Fibroblast of lung (primary cell): ENCODE measurements around the gene REEP2. TPM values are rescaled to one million over a fixed set of nuclear protein-coding genes. Genes with fewer than 3 reads are reported as not detected.

Source experiments
- DNase-seq, 2 donors: peaks; one replicate each; pipeline versions ENCODE4 v3.0.0 to v3.0.0-alpha.2; 2010; ENCODE audit warnings: low read depth in 2 of 2
- H2AFZ ChIP-seq: 2 replicates; pipeline ENCODE4 v1.5.1; 2012; ENCODE audit warnings: low read length, control low read depth, inconsistent platforms
- H3K27ac ChIP-seq: 2 replicates; pipeline ENCODE4 v1.5.1; 2011; ENCODE audit warnings: low read length, control low read depth; ENCODE audit not compliant: insufficient read depth
- H3K27me3 ChIP-seq: 2 replicates; pipeline ENCODE4 v1.5.1; 2011; ENCODE audit warnings: mild to moderate bottlenecking, low read length; ENCODE audit not compliant: control insufficient read depth, insufficient read depth
- H3K36me3 ChIP-seq: 2 replicates; pipeline ENCODE4 v1.5.1; 2011; ENCODE audit warnings: low read length; ENCODE audit not compliant: control insufficient read depth, insufficient read depth
- H3K4me1 ChIP-seq: 2 replicates; pipeline ENCODE4 v1.5.1; 2011; ENCODE audit warnings: low read length; ENCODE audit not compliant: control insufficient read depth, insufficient read depth; ENCODE audit errors: extremely low read depth
- H3K4me2 ChIP-seq: 2 replicates; pipeline ENCODE4 v1.5.1; 2011; ENCODE audit warnings: low read length, control low read depth; ENCODE audit not compliant: insufficient read depth; ENCODE audit errors: extremely low read depth
- H3K4me3 ChIP-seq, 4 experiments: fragments of 200-600 bp in 1 of 4; sonication (generic) in 1 of 4; replicated peaks in 1 of 4; 2 replicates each; pipeline ENCODE4 v1.5.1; 2011 to 2016; ENCODE audit warnings: low read length in 4 of 4, low read depth in 3 of 4, mild to moderate bottlenecking in 3 of 4, control low read depth in 2 of 4, inconsistent platforms in 1 of 4, mixed read lengths in 1 of 4; ENCODE audit not compliant: insufficient read depth in 1 of 4; ENCODE audit errors: control extremely low read depth in 1 of 4
- H3K79me2 ChIP-seq: 2 replicates; pipeline ENCODE4 v1.5.1; 2012; ENCODE audit warnings: mild to moderate bottlenecking, low read length, inconsistent platforms; ENCODE audit not compliant: control insufficient read depth, insufficient read depth
- H3K9ac ChIP-seq: 2 replicates; pipeline ENCODE4 v1.5.1; 2011; ENCODE audit warnings: mild to moderate bottlenecking, low read length, control low read depth; ENCODE audit not compliant: insufficient read depth
- H3K9me3 ChIP-seq: 2 replicates; pipeline ENCODE4 v1.5.1; 2012; ENCODE audit warnings: low read depth, low read length; ENCODE audit not compliant: control insufficient read depth, insufficient read depth
- H4K20me1 ChIP-seq: 2 replicates; pipeline ENCODE4 v1.5.1; 2011; ENCODE audit warnings: low read length; ENCODE audit not compliant: control insufficient read depth, insufficient read depth; ENCODE audit errors: extremely low read depth
- CTCF ChIP-seq, 2 donors: IDR thresholded peaks in 1 of 2; conservative IDR thresholded peaks in 1 of 2; 1 replicate in 1 of 2; 2 replicates in 1 of 2; pipeline ENCODE4 v1.5.1; 2011 to 2012; ENCODE audit warnings: low read length in 2 of 2, control low read depth in 1 of 2, inconsistent platforms in 1 of 2, low read depth in 1 of 2, mild to moderate bottlenecking in 1 of 2
- EZH2 ChIP-seq: IDR thresholded peaks from 2 replicates; pipeline ENCODE4 v1.5.1; 2012; ENCODE audit warnings: low read length, control low read depth, mild to moderate bottlenecking; ENCODE audit errors: missing control alignments
- polyA plus RNA-seq, 2 donors: library from polyadenylated mRNA; depleted of rRNA in 1 of 2; stranded (reverse) in 1 of 2; unstranded in 1 of 2; fragments of >200 nt; gene quantifications; 2 replicates each; pipeline ENCODE4 v1.2.1, GENCODE V29; 2011 to 2012; ENCODE audit warnings: missing spikeins in 1 of 2
- total RNA-seq: library from RNA; depleted of rRNA; stranded (reverse); fragments of >200 nt; gene quantifications from 2 replicates; pipeline ENCODE4 v1.2.1, GENCODE V29; 2014

The REEP2 gene
- total and polyA plus RNA-seq, 2 donors (not counting 1 experiment from before 2014, with no cell fraction given) = 6.1 to 14.4 TPM

- Histone ChIP-seq H3K9ac (no peak overlapping the region), H3K27ac (no peak overlapping the region), H3K4me3 (no peak overlapping the region), H4K20me1 (no peaks in the 10 kb centered on the region), H3K9me3 (no peaks in the 10 kb centered on the region), H3K27me3 (no peaks in the 10 kb centered on the region), H3K36me3 (peaks cover 9% of the 10 kb centered on the region), H2AFZ (no peak overlapping the region), H3K4me1 (no peaks in the 10 kb centered on the region), H3K79me2 (peaks cover 16% of the 10 kb centered on the region), H3K4me2 (no peak overlapping the region)
- DNase-seq = peak; percentile 80 to 83
- TF ChIP-seq CTCF (conservative IDR thresholded peaks at IDR 0.05 in 1 of 2, IDR thresholded peaks at IDR 0.05 in 1 of 2; ENCODE audit: low read depth in 1 of 2, low read length in 2 of 2) (no peak), EZH2 (no peak)
Measured at GRCh38 chr5:138469540-138470321, 30.9 kb downstream of the REEP2 start.

GRCh38 chr5:138470322-138471051, 31.6 kb downstream of the REEP2 start:
- Histone ChIP-seq H3K36me3 (peaks cover 9% of the 10 kb centered on the region), H3K4me3 (no peak overlapping the region), H3K9ac (no peak overlapping the region), H3K4me1 (no peaks in the 10 kb centered on the region), H4K20me1 (no peaks in the 10 kb centered on the region), H3K27me3 (no peaks in the 10 kb centered on the region), H2AFZ (no peak overlapping the region), H3K27ac (no peak overlapping the region), H3K4me2 (no peak overlapping the region), H3K79me2 (peaks cover 16% of the 10 kb centered on the region), H3K9me3 (no peaks in the 10 kb centered on the region)
- no peak for TF ChIP-seq EZH2
- no peak for TF ChIP-seq CTCF (conservative IDR thresholded peaks at IDR 0.05 in 1 of 2, IDR thresholded peaks at IDR 0.05 in 1 of 2; ENCODE audit: low read depth in 1 of 2, low read length in 2 of 2)
- peak in 1 of 2 donors; percentile 82 for DNase-seq

- Histone ChIP-seq H3K79me2 (peaks cover 11% of the 10 kb centered on the region), H3K36me3 (peaks cover 9% of the 10 kb centered on the region), H3K27ac (no peak overlapping the region), H3K4me1 (no peaks in the 10 kb centered on the region), H3K27me3 (no peaks in the 10 kb centered on the region), H3K9ac (no peak overlapping the region), H3K4me3 (no peak overlapping the region), H3K9me3 (no peaks in the 10 kb centered on the region), H4K20me1 (no peaks in the 10 kb centered on the region), H3K4me2 (no peak overlapping the region), H2AFZ (no peak overlapping the region)
- no peak for TF ChIP-seq EZH2
- no peak for TF ChIP-seq CTCF (conservative IDR thresholded peaks at IDR 0.05 in 1 of 2, IDR thresholded peaks at IDR 0.05 in 1 of 2; ENCODE audit: low read depth in 1 of 2, low read length in 2 of 2)
- no peak for DNase-seq
Measured at GRCh38 chr5:138471052-138471361, 32.1 kb downstream of the REEP2 start.
